NOMO-1 treated with DMSO at 0.1 percent for 48 hours (cell line): ENCODE data around the gene TEX38.
"Not testable (repeated sequence)": the region's sequence is repeated elsewhere in the genome, so short reads cannot be mapped to it uniquely, and the experiment has no call there.

Source experiments
- DNase-seq: peaks from one replicate; lab custom pipeline; 2025; ENCODE audit not compliant: unreplicated experiment; lab: John Stamatoyannopoulos, UW

TEX38 gene

GRCh38 chr1:46654698-46655097 is 17.0 kb upstream of the TEX38 start:
- not testable (repeated sequence) for DNase-seq

- no peak for DNase-seq
Observed at GRCh38 chr1:46655848-46656247, 15.8 kb upstream of the TEX38 start.

- no peak for DNase-seq
Observed at GRCh38 chr1:46656643-46657042, 15.0 kb upstream of the TEX38 start.

DNA sequence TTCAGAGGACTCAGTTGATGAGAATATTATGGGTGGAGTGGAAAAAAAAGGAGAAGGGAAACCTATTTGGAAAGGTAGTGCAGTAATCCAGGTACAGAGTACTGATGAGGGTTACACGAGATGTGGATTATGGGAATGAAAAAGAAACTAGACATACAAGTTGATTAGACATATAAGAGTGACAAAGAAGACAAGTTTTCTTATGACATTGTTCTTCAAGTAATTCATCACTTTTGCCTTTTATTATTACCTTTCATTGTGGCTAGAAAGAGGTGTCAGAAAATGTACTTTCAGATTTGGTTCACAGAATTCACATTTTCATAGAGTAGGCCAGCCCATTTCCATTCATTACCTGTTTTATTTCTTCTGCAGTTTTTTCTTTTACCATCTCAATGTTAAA is 13.9 kb upstream of the TEX38 start:
- no peak for DNase-seq

DNA sequence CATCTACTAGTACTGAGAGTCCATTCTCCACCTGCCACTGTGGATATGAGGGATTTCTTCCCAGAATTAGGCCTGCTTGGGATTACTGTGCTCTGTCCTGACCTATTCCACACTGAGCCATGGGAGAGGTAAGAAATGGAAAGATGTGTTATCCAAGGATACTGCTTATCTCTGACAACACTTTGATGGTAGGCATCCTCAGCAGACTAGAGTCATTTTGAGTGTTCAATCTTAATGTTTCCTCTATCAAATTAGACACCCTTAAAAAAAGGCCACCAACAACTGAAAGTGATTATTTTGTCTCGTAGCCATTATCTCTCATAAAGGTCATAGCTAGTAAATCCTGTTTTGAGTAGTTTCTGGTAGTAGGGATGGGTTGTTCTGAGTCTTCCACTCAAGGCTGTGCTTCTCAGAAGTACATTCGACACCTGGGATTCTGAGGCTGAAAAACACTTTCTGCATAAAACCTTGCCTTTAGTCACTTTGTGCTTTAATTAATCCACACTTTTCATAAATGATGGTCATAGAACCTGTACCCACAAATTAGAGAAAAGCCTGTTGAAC is 12.3 kb upstream of the TEX38 start:
- DNase-seq: no peak

- DNase-seq: not testable (repeated sequence)
Observed at GRCh38 chr1:46660116-46660515, 11.5 kb upstream of the TEX38 start.

GRCh38 chr1:46662919-46663318 is 8.7 kb upstream of the TEX38 start:
- not testable (repeated sequence) for DNase-seq

DNA sequence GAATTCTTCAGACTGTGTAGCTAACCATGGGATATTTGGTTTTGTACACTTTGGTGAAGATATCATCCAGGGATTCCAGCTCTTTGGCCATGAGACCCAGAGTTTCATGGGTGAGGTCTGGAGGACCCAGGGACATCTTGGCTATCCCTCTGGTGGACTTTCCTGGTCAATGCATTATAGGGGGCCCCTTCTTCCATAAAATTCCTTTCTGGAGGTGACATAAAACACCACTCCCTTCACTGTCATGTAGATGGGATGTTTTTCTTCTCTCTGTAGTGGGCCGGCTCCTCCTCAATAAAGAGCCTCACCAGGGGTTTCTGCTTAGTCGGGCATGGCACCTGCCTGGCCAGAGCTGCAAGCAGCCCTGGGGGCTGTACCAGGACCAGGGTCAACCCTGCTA is 5.7 kb upstream of the TEX38 start:
- DNase-seq: no peak

DNA sequence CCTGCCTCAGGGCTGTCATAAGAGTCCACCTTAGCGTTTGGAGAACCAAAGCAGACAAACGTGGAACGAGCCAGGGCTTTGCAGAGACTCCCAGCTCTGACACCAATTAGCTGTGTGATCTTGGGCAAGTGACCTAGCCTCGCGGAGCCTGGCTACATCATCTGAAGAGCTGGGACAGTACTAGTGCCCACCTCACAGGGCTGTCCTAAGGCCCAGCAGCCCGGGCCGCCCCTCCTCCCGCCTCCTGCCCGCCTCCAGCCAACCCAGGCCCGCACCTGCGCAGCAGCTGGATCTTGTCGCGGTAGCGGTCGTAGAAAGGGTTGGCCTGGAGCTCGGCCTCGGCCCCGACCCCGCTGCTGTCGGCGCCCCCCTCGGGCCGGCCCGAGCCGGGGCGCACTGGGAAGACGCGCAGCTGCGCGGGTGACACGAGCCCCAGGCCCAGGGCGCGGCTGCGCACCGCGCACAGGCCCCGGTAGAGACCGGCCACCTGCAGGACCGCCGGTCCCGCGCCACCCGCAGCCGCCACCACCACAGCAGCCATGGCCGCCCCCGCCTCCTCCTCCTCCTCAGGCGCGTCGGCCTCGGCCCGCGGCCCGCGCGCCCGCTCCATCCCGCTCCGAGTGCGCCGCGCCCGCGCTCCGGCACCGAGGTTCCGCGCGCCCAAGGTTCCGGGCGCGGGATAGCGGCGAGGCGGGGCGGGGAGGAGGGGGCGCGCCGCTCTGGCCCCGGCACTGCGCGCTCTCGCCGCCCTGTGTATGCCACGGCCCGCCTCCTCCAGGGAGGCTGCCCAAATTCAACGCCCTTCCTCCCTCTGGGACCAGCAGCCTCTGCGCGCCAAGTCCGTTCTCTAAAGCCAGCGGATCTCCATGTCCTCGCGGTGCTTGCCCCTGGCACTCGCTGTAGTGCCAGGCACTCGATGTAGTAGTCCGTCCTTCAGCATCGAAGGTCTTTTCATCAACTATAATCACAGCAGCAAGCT is 3.6 kb upstream of the TEX38 start, which contains the start of gene ATPAF1:
TSS of gene ATPAF1 (minus strand) at position 583 of the 979 bp plus-strand sequence. CDS start at position 541, 42 bp downstream.
- peak; percentile 65 for DNase-seq

DNA sequence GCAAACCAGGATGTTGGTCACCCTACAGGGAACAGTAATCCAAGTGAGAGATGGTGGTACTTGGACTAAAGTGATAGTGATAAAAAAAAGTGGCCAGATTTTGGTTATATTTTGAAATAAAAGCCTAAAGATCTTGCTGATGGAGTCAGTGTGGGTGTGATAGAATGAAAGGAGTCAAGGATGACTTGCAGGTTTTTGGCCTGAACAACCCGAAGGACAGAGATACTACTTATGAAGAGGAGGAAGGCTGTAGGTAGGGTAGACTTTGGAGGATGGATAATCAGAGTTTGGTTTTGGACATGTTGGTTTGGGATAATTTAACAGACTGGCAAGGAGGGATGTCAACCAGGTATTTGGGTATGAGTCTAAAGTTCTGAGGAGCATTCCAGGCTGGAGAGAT is 1.5 kb upstream of the TEX38 start:
- DNase-seq: no peak

- no peak for DNase-seq
Observed at GRCh38 chr1:46672696-46673095, 1.0 kb downstream of the TEX38 start.

DNA sequence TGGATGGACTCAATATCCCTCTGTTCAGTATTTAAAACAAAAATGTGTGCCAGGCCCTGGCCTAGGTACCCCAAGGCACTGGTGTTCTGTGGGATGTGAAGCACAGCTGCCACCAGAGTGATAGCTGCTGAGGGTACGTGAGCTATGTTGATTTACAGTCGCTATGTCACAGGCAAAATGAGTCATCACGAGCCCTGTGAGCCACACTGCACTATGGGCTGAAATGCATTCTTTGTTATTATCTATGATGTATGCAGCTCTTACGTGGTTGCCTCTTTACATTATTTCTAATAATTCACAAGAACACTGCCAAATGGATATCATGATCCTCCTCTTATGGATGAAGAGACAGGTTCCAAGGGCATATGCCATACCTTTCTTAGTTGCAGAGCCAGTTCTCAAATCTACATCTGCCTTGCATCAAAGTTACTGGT is 2.1 kb downstream of the TEX38 start:
- DNase-seq: no peak

DNA sequence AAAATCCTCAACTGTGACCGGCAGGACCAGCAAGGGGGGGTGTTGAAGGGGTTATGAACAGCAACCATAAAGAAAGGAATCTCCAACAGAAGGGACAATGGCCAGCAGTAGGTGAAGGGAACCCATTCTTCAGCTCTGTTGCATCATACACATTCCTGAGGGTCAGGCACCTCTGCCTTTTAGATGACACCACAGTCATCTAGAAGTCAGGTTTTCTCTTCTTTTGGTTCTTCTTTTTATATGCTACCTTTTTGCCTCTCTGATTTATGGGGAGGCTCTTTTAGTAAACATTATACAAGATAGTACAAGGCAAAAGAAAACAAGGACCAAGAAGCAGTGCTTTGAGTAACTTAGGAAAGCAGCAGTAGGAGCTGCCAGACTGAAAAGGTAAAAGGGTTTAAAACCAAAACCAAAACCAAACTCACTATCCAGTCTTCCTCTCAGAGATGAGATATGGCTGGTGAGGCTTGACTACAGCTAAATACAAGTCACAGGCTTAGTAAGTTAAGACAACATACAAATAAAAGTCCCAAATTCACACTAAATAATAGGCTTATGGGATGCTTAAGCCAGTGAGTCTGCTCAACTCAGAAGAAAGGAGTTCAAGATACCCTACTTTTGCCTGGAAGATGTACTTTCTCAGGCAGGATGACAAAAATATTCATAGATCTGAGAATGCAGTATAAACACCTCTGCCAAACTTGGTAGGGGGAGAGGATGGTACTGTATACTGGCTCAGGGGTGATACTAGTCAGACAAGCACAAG is 4.1 kb downstream of the TEX38 start:
- DNase-seq: no peak

- no peak for DNase-seq
Observed at GRCh38 chr1:46676531-46676930, 4.9 kb downstream of the TEX38 start.

DNA sequence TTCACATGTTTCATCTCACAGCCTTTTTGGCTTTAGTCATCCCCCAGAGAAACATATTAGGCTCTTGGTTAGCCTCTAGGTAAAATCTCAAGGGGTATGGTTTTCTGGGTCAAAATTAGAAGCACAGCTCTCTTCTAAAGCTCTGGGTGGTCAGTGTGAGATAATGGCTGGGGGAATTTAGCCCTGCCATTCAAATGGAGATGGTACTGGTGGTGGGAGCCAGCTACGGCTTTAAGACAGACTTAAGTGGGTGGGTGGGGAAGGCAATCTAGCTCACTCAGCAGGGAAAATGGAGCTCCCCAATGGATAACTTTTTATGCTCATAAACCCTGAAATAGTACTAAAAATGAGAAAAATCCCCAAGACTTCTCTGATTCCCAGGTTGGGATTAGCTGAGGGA is 5.7 kb downstream of the TEX38 start:
- DNase-seq: no peak

DNA sequence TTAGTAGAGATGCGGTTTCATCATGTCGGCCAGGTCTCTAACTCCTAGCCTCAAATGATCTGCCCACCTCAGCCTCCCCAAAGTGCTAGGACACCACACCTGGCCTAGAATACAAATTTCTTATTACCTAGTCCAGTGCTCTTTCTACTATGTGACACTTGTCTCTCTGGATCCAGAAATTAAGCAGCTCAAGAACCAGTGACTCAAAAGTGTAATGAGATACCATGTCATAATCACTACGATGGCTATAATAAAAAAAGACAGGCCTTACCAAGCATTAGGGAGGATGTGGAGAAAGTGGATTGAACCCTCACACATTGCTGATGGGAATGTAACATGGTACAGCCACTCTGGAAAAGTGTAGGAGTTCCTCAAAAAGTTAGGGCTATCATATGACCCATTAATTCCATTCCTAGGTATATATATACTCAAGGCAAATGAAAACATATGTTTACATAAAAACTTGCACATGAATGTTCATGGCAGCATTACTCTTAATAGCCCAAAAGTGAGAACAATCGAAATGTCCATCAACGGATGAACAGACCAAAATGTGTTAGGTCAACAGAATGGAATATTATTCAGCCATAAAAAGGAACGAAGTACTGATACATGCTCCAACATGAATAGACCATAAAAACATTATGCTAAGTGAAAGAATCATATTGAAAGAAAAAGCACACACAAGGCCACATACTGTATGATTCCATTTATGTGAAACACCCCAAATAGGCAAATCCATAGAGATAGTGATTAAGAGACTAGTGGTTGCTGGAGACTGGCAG is 8.3 kb downstream of the TEX38 start:
- DNase-seq: no peak

- no peak for DNase-seq
Observed at GRCh38 chr1:46681333-46682034, 9.8 kb downstream of the TEX38 start.

- DNase-seq: no peak
Observed at GRCh38 chr1:46682064-46682463, 10.4 kb downstream of the TEX38 start.

GRCh38 chr1:46684670-46685069 is 13.0 kb downstream of the TEX38 start:
- no peak for DNase-seq

GRCh38 chr1:46686255-46686654 is 14.6 kb downstream of the TEX38 start:
- no peak for DNase-seq
